OCI-LY1 (cell line): ENCODE data around the gene PLPPR3.

ENCODE experiments used
- H2AFZ ChIP-seq: fragments of 200-600 bp; sonication (generic), shearing (Covaris generic); 2 replicates; pipeline ENCODE4 v1.6.0; 2014; ENCODE audit warnings: antibody characterized with exemption, mild to moderate bottlenecking, low read length
- H3F3A ChIP-seq: fragments of 200-600 bp; sonication (generic), shearing (Covaris generic); 2 replicates; pipeline ENCODE4 v1.6.0; 2014; ENCODE audit warnings: mild to moderate bottlenecking, antibody characterized with exemption, low read length, moderate library complexity; ENCODE audit not compliant: insufficient read depth
- H3K27ac ChIP-seq: fragments of 200-600 bp; sonication (generic); 2 replicates; pipeline ENCODE4 v1.5.1; 2014; ENCODE audit warnings: low read length, mixed run types, mild to moderate bottlenecking, low read depth; ENCODE audit not compliant: poor library complexity, severe bottlenecking
- H3K27me3 ChIP-seq: fragments of 200-600 bp; sonication (generic); 2 replicates; pipeline ENCODE4 v1.6.0; 2014; ENCODE audit warnings: antibody characterized with exemption, mild to moderate bottlenecking, low read length, moderate library complexity; ENCODE audit not compliant: insufficient read depth
- H3K36me3 ChIP-seq: fragments of 200-600 bp; sonication (generic); 2 replicates; pipeline ENCODE4 v1.6.1; 2014; ENCODE audit warnings: mild to moderate bottlenecking, antibody characterized with exemption, low read length, moderate library complexity, mixed read lengths; ENCODE audit not compliant: insufficient read depth
- H3K4me1 ChIP-seq: fragments of 200-600 bp; sonication (generic); 2 replicates; pipeline ENCODE4 v1.5.1; 2014; ENCODE audit warnings: mild to moderate bottlenecking, low read length, moderate library complexity; ENCODE audit not compliant: insufficient read depth, severe bottlenecking
- H3K4me2 ChIP-seq: fragments of 200-600 bp; sonication (generic), shearing (Covaris generic); 2 replicates; pipeline ENCODE4 v1.6.1; 2014; ENCODE audit warnings: low read length
- H3K4me3 ChIP-seq: fragments of 200-600 bp; sonication (generic); 2 replicates; pipeline ENCODE4 v1.5.1; 2014; ENCODE audit warnings: low read length, low read depth, mild to moderate bottlenecking, mixed read lengths; ENCODE audit not compliant: poor library complexity, severe bottlenecking
- H3K79me2 ChIP-seq: fragments of 200-600 bp; shearing (Covaris generic); 2 replicates; pipeline ENCODE4 v1.6.1; 2016; ENCODE audit warnings: mixed run types, low read length, mixed read lengths; ENCODE audit not compliant: insufficient read depth
- H3K9ac ChIP-seq: fragments of 200-600 bp; sonication (generic), shearing (Covaris generic); 2 replicates; pipeline ENCODE4 v1.6.1; 2014; ENCODE audit warnings: mild to moderate bottlenecking, low read length, mixed read lengths
- H3K9me2 ChIP-seq: fragments of 200-600 bp; sonication (generic), shearing (Covaris generic); 2 replicates; pipeline ENCODE4 v1.6.1; 2014; ENCODE audit warnings: low read depth, mild to moderate bottlenecking, low read length, mixed read lengths
- H3K9me3 ChIP-seq: fragments of 200-600 bp; shearing (Covaris generic); 2 replicates; pipeline ENCODE4 v1.6.1; 2014; ENCODE audit warnings: low read length, mixed read lengths
- H4K20me1 ChIP-seq: fragments of 200-600 bp; sonication (generic), shearing (Covaris generic); 2 replicates; pipeline ENCODE4 v1.6.0; 2016; ENCODE audit warnings: mild to moderate bottlenecking, low read length; ENCODE audit not compliant: insufficient read depth
- EZH2 ChIP-seq: fragments of 200-600 bp; sonication (generic), shearing (Covaris generic); IDR thresholded peaks from 2 replicates; pipeline ENCODE4 v1.8.0; 2017; ENCODE audit warnings: borderline replicate concordance, mixed run types, mild to moderate bottlenecking, antibody characterized with exemption, low read length, moderate library complexity, mixed read lengths
- TF ChIP-seq, protein P1 (sequence below): fragments of 200-600 bp; sonication (generic), shearing (Covaris generic); IDR thresholded peaks from 2 replicates; pipeline ENCODE4 v1.5.1; 2017; ENCODE audit warnings: mild to moderate bottlenecking, antibody characterized with exemption, low read length, moderate library complexity, mixed read lengths

Gene PLPPR3

DNA sequence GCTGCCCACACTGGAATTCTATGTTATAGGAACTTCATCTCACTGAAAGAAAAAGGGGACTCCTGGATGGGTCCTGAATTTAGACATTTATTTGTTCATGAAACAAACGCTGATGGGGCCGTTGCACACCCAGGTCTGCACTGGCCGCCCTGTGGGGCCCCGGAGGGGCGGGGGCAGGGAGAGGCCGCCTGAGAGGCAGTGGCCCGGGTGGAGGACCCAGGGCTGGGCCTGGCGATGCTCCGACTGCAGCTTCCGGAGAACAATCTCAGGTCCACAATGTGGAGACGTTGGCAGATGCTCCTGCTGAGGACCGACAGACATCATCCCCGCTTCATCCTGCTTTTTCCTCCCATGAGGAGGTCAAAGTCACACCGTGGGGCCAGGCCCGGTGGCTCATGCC is 40.8 kb downstream of the PLPPR3 start:
- Histone ChIP-seq H2AFZ (no peak overlapping the region), H3F3A (no peaks in the 10 kb centered on the region), H3K9me2 (no peaks in the 10 kb centered on the region), H4K20me1 (no peaks in the 10 kb centered on the region), H3K4me2 (no peak overlapping the region), H3K4me3 (no peak overlapping the region), H3K9me3 (no peaks in the 10 kb centered on the region), H3K27me3 (peaks cover 11% of the 10 kb centered on the region), H3K4me1 (no peaks in the 10 kb centered on the region), H3K79me2 (no peaks in the 10 kb centered on the region), H3K27ac (no peak overlapping the region), H3K9ac (no peak overlapping the region), H3K36me3 (no peaks in the 10 kb centered on the region)
- TF ChIP-seq, protein P1, sequence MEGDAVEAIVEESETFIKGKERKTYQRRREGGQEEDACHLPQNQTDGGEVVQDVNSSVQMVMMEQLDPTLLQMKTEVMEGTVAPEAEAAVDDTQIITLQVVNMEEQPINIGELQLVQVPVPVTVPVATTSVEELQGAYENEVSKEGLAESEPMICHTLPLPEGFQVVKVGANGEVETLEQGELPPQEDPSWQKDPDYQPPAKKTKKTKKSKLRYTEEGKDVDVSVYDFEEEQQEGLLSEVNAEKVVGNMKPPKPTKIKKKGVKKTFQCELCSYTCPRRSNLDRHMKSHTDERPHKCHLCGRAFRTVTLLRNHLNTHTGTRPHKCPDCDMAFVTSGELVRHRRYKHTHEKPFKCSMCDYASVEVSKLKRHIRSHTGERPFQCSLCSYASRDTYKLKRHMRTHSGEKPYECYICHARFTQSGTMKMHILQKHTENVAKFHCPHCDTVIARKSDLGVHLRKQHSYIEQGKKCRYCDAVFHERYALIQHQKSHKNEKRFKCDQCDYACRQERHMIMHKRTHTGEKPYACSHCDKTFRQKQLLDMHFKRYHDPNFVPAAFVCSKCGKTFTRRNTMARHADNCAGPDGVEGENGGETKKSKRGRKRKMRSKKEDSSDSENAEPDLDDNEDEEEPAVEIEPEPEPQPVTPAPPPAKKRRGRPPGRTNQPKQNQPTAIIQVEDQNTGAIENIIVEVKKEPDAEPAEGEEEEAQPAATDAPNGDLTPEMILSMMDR = no peak
- no peak for TF ChIP-seq EZH2

DNA sequence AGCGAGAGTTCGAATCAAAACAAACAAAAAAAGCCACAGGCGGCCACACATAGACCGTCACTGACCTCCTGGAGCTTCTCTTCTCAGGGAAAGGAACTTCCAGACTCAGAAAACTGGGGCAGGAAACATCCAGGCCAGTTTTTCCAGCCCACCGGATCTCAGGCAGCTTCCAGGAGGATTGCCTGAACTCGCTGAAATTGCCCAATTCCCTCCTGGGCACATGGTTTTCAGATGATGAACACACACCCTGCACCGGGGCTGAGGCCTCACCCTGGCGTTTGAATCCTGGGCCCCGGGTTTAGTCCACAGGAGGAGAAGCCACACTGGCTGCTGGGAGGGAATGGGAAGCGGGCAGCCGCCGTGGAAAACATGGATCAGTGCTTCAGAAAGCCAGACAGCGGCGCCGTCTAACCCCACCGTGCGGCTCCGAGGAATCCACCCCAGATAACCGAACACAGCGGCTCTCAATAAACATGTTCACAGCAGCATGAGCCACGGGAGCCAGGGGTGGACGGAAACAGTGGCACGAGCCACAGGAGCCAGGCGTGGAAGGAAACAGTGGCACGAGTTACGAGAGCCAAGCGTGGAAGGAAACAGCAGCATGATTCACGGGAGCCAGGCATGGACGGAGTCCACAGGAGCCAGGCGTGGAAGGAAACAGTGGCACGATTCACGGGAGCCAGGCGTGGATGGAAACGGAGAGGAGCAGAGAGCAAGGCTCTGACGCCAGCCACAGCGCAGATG is 42.7 kb downstream of the PLPPR3 start:
- Histone ChIP-seq H3K27ac (no peak overlapping the region), H2AFZ (no peak overlapping the region), H3K9me2 (no peaks in the 10 kb centered on the region), H3F3A (no peaks in the 10 kb centered on the region), H3K4me3 (no peak overlapping the region), H3K27me3 (peaks cover 11% of the 10 kb centered on the region), H3K4me2 (no peak overlapping the region), H4K20me1 (no peaks in the 10 kb centered on the region), H3K79me2 (no peaks in the 10 kb centered on the region), H3K4me1 (no peaks in the 10 kb centered on the region), H3K9me3 (no peaks in the 10 kb centered on the region), H3K36me3 (no peaks in the 10 kb centered on the region), H3K9ac (no peak overlapping the region)
- TF ChIP-seq, protein P1 = no peak
- no peak for TF ChIP-seq EZH2

DNA sequence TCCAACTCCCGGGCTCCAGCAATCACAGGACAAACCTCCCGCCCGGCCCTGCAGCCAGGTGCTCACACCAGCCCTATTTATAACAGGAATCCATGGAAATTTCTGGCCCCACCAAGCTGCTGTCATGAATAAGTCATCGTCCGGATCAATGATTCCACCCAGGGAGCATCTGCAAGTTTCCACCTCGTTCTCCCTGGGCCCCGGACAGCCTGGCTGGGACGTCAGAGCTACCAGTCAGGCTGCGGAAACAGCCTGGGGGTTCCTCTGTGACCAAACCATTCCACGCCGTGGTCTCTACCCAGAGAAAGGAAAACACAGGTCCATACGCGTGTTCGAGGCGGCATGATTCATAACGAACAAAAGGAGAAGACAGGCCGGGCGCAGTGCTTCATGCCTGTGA is 45.2 kb downstream of the PLPPR3 start:
- Histone ChIP-seq H4K20me1 (no peaks in the 10 kb centered on the region), H3K4me3 (no peak overlapping the region), H3K79me2 (no peaks in the 10 kb centered on the region), H3F3A (no peaks in the 10 kb centered on the region), H3K27me3 (peaks cover 4% of the 10 kb centered on the region; the same call in 1 of the 2 replicates), H3K27ac (no peak overlapping the region), H3K9me3 (no peaks in the 10 kb centered on the region), H2AFZ (no peak overlapping the region), H3K9ac (no peak overlapping the region), H3K4me2 (no peak overlapping the region), H3K9me2 (no peaks in the 10 kb centered on the region), H3K4me1 (no peaks in the 10 kb centered on the region), H3K36me3 (no peaks in the 10 kb centered on the region)
- TF ChIP-seq, protein P1 = no peak
- no peak for TF ChIP-seq EZH2
